Stimulated activated CD8-positive, alpha-beta memory T cell treated with anti-CD3 and anti-CD28 coated beads, Interleukin-7, amount 100 ng/mL, for 4 hours (primary cell): ENCODE results near the gene CENPV.
"Not testable (repeated sequence)": the region's sequence is repeated elsewhere in the genome, so short reads cannot be mapped to it uniquely, and the experiment has no call there.

Experiments used
- DNase-seq, 2 donors: peaks; one replicate each; pipeline ENCODE4 v3.0.0-alpha.2; 2020; ENCODE audit warnings: low read depth in 2 of 2

Gene CENPV

DNA sequence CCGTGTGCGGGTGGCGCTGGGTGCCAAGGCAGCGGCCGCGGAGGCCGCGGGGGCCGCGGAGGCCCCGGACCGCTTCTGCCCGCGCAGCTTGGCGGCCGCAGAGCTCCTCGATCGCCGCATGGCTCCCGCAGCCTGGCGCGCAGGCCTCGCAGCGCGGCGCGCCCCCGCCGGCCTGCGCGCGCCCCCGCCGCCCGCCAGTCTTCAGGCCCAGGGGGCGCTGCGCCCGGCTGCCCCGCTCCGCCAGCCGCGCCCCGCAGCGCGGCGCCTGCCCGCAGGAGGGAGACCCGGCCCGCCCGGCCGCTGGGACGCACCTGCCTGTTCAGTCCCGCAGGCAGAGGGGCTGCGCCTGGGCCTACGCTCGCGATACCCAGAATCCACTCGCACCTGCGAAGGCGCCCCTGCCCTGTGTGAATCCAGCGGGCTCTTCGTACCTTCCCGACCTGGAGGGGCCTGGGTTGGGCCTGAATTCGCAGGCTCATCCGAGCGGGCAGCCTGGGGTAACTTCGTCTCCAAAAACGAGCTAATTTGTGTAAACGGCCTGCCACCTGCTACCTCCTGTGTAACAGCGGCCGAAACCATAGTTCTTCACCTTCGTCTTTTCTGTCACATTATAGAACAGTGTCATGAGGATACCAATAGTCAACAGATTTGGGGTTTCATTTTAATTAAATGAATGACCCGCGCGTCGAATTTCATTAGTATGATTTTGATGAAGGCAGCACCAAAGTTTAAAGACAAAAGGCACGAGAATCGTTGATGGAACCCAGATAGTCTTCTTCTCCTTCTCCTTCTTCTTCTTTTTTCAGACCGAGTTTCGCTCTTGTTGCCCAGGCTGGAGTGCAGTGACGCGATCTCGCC, at the start of gene CENPV:
TSS of gene CENPV (minus strand) at position 153 of the 858 bp plus-strand sequence. CDS start at position 120, 33 bp downstream.
- DNase-seq = peak; percentile 27 to 70

DNA sequence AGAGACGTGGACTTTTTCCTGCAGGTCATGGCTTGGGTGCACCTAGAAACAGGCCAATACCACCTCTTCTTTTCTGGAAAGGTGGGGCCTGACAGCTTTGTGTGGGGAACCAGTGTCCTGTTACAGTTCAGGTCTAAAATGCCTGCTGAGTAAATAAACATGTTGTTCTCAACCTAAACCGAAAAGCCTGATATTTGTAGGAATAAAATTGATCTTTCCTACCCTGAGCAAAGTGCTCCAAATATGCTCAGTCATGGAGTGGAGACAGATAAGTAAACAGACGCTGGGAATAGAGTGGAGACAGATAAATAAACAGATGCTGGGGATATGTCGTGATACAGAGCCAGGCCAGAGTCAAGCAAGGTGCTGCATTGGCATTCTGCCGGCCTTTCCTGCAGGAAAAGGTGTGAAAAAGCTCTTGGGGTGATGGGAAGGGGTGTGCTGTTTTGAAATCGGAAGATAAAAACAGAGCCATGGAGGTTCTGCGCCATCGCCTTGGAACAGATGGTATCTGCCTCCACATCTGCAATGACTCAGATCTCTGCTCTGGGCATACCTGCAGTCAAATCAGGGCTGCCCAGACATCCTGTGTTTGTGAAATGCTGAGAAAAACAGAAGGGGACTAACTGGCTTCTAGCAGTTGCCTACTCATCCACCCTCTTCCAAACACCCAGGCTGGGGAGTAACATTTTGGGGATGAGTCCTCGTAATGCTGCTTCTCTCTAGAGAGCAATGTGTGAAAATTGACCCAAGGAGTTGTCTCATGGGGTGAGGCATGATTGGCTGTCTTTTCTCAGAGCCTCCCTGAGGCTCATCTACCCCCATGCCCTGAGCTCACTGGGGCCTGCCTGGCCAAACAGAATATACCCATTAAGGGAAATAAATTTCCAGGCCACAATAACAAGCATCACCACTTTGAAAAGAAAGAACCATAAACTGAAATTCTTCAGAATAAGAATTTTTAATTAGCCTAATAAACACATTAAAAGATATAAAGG, 45.3 kb upstream of the CENPV start:
- no peak for DNase-seq

DNA sequence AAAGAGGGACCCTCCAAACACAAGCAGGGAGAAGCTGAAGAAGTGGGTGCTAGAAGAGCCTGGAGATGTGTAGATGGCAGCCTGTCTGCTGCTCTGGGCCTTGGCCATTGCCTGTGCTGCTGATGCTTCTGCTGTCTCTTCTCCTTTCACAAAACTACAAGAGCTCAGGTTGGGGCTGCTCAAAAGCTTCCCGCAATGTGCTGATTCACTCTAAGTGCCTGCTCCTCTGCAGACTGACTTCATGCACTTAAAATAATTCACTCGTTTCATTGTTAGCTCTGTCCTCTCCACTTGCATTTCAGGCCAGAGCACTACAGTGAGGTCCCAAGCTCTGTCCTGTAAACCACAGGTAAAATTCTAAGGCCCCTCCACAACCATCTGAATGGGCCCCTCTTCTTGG, 43.4 kb upstream of the CENPV start:
- DNase-seq = not testable (repeated sequence)

DNA sequence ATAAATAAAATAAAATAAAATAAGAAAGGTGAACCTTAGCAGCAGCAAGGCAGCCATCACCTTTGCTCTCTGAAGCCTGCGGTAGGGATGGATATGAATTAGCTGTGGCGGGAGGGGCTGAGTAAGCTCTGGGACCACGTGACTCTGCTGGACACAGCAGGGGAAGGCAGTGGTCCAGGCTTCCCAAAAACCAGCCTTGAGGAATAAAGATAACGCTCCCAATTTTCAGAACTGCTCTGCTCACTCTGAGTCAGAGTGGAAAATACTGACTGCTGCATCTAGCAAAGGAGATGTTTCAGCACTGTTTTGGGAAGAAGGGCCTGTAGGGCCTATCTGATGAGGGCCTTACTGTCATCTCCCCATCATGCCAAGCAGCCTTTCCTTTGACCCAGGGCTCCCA, 42.6 kb upstream of the CENPV start:
- not testable (repeated sequence) for DNase-seq

DNA sequence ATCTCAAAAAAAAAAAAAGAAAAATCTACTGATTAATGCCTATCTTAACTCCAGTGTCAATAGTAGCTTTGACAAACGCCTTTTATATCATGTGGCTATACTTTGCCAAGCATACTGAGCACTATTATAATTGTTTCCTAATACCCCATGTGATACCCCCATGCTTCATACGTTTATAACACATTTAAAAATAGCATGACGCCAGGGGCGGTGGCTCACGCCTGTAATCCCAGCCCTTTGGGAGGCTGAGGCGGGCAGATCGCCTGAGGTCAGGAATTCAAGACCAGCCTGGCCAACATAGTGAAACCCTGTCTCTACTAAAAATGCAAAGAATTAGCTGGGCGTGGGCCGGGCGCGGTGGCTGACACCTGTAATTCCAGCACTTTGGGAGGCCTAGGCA, 39.2 kb upstream of the CENPV start:
- not testable (repeated sequence) for DNase-seq

DNA sequence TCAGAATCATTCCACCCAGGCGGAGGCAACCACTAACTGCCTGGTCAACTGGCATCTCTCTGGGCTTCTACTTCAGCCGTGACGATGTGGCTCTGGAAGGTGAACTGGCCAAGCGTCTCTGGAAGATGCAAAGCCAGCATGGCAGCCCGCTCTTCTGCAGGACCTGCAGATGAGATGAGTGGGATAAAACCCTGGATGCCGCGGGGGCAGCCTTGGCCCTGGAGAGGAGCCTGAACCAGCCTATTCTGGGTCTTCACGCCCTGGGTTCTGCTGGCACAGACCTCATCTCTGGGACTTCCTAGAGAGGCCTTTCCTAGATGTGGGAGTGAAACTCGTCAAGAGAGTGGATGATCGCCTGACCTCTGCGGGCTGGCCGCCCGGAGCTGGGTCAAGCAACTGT, 38.2 kb upstream of the CENPV start:
- no peak for DNase-seq

DNA sequence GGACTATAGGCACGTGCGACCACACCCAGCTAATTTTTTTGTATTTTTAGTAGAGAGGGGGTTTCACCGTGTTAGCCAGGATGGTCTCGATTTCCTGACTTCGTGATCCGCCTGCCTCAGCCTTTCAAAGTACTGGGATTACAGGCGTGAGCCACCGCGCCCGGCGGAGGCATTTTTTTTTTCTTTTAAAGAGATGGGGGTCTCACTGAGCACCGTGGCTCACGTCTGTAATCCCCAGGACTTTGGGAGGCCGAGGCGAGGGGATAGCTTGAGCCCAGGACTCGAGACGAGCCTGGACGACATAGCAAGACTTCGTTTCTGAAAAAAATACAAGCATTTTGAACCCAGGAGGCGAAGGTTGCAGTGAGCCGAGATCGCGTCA, 32.8 kb upstream of the CENPV start:
- DNase-seq = not testable (repeated sequence)

DNA sequence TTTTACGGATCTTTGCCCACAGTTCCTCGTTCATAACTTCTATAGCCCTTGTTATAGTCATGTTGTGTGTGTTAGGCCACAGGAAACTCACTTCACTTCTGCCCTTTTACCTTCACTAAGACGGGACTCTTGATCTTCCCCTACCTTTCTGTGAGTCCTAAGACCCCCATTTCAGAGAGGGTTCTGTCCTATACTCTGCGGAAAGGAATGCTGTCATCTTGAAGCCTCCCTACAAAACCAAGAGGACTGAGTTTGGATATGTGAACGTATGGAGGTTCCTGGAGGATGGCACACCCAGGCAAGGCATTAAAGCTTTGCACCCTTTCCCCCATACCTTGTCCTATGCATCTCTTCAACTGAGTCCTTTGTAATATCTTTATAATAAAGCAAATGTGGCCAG, 31.3 kb upstream of the CENPV start:
- no peak for DNase-seq

DNA sequence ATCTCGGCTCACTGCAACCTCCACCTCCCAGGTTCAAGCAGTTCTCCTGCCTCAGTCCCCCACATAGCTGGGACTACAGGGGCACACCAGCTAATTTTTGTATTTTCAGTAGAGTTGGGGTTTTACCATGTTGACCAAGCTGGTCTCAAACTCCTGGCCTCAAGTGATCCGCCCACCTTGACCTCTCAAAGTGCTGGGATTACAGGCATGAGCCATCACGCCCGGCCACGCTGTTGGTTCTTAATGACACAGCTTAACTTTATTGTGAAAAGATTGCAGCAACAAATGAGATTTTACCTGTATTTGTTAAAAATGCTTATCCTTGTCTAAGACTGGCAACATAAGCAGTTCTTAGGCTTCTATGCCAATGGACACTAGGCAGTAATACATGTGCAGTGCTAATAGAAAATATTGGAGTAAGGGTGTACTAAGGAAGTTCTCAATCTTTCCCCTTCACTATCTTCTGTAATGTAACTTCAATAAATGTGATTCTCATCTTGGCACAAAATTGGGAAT, 30.6 kb upstream of the CENPV start:
- DNase-seq = no peak

DNA sequence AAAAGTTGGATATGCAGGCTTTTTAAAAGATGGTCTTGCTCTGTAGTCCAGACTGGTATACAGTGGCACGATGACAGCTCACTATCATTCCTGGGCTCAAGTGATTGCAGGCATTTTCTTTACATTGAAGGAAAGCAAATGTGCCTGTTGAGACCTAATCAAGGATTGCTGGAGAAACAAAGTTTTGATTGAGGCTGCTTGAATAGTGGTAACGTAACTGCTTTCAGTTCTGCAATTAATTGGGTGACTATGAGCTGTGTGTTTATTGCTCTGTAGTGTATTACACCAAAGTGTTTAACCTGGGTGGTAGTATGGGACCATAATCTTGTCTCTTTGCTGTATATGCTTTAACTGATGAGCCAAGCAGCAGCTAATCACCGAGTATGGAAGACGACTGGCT, 29.9 kb upstream of the CENPV start:
- DNase-seq = no peak

DNA sequence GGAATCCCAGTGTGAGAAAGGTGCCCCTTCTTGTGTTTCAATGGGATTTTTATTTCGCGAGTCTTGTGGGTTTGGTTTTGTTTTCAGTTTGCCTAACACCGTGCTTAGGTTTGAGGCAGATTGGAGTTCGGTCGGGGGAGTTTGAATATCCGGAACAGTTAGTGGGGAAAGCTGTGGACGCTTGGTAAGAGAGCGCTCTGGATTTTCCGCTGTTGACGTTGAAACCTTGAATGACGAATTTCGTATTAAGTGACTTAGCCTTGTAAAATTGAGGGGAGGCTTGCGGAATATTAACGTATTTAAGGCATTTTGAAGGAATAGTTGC, 28.2 kb upstream of the CENPV start:
- DNase-seq = no peak

DNA sequence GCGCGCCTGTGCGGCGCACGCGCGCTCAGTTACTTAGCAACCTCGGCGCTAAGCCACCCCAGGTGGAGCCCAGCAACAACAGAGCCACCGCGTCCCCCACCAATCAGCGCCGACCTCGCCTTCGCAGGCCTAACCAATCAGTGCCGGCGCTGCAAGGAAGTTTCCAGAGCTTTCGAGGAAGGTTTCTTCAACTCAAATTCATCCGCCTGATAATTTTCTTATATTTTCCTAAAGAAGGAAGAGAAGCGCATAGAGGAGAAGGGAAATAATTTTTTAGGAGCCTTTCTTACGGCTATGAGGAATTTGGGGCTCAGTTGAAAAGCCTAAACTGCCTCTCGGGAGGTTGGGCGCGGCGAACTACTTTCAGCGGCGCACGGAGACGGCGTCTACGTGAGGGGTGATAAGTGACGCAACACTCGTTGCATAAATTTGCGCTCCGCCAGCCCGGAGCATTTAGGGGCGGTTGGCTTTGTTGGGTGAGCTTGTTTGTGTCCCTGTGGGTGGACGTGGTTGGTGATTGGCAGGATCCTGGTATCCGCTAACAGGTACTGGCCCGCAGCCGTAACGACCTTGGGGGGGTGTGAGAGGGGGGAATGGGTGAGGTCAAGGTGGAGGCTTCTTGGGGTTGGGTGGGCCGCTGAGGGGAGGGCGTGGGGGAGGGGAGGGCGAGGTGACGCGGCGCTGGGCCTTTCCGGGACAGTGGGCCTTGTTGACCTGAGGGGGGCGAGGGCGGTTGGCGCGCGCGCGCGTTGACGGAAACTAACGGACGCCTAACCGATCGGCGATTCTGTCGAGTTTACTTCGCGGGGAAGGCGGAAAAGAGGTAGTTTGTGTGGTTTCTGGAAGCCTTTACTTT, 27.6 kb upstream of the CENPV start, which contains the start of gene UBB:
TSS of gene UBB (plus strand) at position 452 of the 856 bp plus-strand sequence. CDS start 817 bp downstream, outside the sequence.
- peak; percentile 92 to 95 for DNase-seq

DNA sequence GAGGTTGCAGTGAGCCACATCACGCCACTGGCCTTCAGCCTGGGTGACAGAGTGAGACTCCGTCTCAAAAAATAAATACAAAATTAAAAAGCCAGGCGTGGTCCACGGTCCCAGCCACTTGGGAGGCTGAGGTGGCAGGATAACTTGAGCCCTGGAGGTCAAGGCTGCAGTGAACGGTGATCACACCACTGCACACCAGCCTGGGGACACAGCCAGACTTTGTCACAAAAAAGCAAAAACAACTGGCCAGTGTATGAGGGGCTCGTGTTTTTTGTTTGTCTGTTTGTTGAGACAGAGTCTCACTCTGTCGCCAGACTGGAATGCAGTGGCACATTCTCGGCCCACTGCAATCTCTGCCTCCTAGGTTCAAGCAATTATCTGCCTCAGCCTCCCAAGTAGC, 26.4 kb upstream of the CENPV start:
- no peak for DNase-seq

DNA sequence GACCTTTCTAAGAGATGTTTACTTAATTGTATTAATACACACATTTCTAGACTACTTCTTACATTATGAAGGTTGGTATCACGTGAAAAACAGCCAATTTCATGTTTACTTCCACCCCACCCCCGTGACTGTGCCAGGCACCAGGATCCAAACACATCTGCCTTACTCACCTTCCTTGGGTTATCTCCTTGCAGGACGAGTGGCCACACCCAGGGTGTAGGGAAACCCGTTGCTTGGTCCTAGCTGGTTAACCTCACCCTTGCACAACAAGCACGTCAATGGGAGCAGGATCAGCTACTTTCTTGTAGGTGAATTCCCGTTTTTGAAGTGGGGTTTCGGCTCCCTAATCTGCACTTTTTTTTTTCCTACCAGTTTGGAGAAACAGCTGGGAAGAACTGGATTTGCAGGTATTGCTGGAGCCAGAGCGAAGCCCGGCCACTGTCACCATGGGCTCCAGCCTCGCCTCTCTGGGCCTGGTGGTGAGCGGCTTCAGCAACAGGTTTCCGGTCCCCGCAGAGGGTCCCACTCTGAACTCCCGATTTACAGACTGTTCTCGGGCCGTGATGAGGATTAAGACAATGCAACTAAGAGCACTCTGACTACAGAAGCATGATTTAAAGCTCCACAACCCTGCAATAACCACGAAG, 25.5 kb upstream of the CENPV start:
- no peak for DNase-seq

DNA sequence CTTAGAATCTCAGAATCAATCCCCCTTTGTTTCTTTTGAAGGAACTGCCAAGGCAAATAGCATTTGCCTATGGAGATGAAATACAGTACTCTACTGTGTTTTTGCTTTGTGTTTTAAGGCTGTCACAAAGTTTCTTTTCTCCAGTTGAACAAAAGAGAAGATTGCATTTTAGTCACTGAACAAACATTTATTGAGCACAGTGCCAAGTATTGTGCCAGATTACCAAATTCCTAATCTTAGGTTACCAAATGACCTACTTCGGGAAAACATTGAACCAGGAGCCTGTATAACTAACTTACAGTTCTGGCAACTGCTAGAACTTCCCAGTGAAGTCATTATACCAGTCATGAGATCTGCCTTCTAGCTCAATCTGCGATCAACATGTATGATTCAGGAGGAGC, 24.7 kb upstream of the CENPV start:
- no peak for DNase-seq

DNA sequence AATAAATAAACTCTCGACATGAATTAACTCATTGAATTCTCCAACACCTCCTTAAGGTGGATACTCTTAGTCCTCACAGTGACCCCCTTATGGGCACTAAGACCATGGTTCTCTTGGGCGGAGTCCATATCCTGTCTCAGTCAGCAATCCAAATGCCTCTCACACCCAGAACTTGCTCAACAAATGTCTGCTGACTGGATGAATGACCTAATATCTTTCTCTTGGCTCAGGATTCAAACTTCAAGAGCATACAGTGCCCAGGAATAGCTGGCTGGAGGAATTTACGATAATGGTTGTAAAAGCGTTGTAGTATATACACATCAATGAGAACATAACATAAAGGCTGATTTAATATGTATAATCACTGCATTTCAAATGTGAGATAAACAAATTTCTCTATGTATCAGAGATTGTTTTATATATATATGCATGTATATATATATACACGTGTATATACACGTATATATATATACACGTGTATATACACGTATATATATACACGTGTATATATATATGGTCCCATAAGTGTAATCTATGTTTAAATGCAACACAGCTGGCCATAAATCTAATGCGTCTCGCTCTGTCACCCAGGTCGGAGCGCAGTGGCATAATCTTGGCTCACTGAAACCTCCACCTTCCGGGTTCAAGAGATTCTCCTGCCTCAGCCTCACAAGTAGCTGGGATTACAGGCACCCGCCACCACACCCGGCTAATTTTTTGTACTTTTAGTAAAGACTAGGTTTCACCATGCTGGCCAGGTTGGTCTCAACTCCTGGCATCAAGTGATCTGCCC, 21.1 kb upstream of the CENPV start:
- no peak for DNase-seq

DNA sequence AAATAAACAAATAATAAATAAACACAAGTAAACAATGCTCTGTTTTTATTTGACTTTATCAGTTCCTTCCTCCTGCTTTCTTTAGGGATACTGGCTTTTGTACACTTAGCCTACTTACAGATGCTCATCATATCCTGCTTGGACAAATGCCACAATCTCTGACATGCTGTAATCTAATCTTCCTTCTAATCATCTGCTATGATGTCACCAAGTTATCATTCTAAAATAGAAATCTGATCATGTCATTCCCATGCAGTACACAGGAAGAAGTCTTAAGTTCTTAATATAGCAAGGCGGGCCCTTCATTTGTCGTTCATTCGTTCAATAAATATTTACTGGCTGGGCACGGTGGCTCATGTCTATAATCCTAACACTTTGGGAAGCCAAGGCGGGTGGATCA, 18.5 kb upstream of the CENPV start:
- DNase-seq = no peak

DNA sequence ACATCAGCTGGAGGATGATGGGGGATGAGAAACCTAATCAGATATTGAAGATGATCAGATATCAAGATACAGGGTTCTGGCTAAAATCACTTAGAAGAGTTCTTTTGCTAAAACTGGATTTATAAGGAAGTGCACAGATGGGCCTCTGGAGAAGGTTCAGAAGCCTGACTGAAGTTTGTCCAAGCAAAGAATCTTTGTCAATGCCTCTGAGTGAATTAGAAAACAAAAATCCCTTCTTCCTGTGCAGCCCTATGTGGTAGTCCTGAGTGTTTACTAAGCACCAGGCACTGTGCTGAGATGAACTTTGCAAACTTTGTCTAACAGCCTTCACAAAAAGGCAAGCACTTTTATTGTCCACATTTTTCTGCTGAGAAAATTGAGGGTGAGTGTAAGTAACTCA, 11.4 kb upstream of the CENPV start:
- no peak for DNase-seq

DNA sequence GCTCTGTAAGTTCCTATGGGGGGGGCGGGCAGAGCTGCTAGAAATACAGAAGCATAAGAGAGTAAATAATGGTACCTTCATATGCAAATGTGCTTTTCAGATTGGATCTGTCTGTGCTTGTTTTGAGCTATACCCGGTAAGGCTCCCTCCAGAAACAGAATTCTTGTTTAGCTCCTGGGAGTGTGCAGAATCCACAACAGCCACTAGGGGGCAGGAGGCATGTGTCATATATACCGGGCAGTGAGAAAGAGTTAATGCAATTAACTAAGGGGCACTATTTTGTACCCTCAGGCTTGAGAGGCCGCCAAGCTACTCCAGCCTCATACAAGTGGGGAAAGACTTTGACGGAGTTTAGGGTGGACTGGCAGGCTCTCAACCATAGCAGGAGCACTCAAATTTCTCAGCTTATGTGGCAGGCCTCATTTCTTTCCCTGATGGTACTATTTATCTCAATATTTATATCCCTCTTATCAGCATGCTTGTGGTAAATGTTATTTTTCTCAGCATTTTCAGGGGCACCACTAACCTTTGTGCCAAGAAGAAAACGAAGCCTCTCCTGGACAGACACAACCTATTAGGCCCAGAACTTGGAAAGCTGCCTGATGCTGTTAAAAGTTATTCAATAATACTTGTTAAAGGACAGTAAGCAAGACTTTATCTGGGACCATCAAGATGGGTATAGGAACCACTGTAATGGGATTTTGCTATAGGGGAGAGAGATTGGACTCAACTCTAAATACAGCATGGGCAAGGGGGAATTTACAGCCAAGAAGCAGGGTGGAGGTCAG, 10.7 kb upstream of the CENPV start:
- DNase-seq = peak; percentile 57 to 60
